HG03558 (cell line): ENCODE measurements around the gene KANSL1L.
"Not testable (repeated sequence)": the region's sequence is repeated elsewhere in the genome, so short reads cannot be mapped to it uniquely, and the experiment has no call there.

Experiments used
- ATAC-seq: cut with Tn5 transposase; IDR thresholded peaks from one replicate; pipeline ENCODE4 v1.9.1; 2021; ENCODE audit warnings: moderate number of reproducible peaks; ENCODE audit not compliant: unreplicated experiment; ENCODE audit errors: extremely low read depth

The KANSL1L gene

GRCh38 chr2:210171309-210172218 is at the start of gene KANSL1L:
TSS of gene KANSL1L (minus strand) at chr2:210171409. CDS start at chr2:210154582, 16,827 bp downstream.
- ATAC-seq: peak; percentile 55

GRCh38 chr2:210215120-210215519 is 43.9 kb upstream of the KANSL1L start:
- no peak for ATAC-seq

GRCh38 chr2:210210185-210210584 is 39.0 kb upstream of the KANSL1L start:
- ATAC-seq: no peak

- ATAC-seq: no peak
These were observed 36.7 kb upstream of the KANSL1L start for GRCh38 chr2:210207929-210208328.

GRCh38 chr2:210203558-210203957 is 32.3 kb upstream of the KANSL1L start:
- ATAC-seq: no peak

- no peak for ATAC-seq
These were observed 31.9 kb upstream of the KANSL1L start for GRCh38 chr2:210203147-210203546.

- no peak for ATAC-seq
These were observed 28.6 kb upstream of the KANSL1L start for GRCh38 chr2:210199854-210200253.

GRCh38 chr2:210199186-210199765 is 28.1 kb upstream of the KANSL1L start:
- peak; percentile 47 for ATAC-seq

- ATAC-seq: no peak
These were observed 27.1 kb upstream of the KANSL1L start for GRCh38 chr2:210198326-210198725.

- no peak for ATAC-seq
These were observed 26.5 kb upstream of the KANSL1L start for GRCh38 chr2:210197720-210198119.

GRCh38 chr2:210195101-210195852 is 24.1 kb upstream of the KANSL1L start:
- ATAC-seq: no peak

GRCh38 chr2:210190345-210190744 is 19.1 kb upstream of the KANSL1L start:
- no peak for ATAC-seq

GRCh38 chr2:210189452-210190138 is 18.4 kb upstream of the KANSL1L start:
- no peak for ATAC-seq

GRCh38 chr2:210188755-210189154 is 17.5 kb upstream of the KANSL1L start:
- no peak for ATAC-seq

GRCh38 chr2:210188190-210188589 is 17.0 kb upstream of the KANSL1L start:
- no peak for ATAC-seq

GRCh38 chr2:210183936-210184335 is 12.7 kb upstream of the KANSL1L start:
- ATAC-seq: not testable (repeated sequence)

- ATAC-seq: not testable (repeated sequence)
These were observed 10.4 kb upstream of the KANSL1L start for GRCh38 chr2:210181606-210182088.

GRCh38 chr2:210181033-210181605 is 9.9 kb upstream of the KANSL1L start:
- not testable (repeated sequence) for ATAC-seq

GRCh38 chr2:210180477-210180876 is 9.3 kb upstream of the KANSL1L start:
- no peak for ATAC-seq
